HG02885 (cell line): Measurements from ENCODE around the gene SCYGR7.
"Not testable (repeated sequence)": the region's sequence is repeated elsewhere in the genome, so short reads cannot be mapped to it uniquely, and the experiment has no call there.

Experiments
- ATAC-seq: cut with Tn5 transposase; IDR thresholded peaks from one replicate; pipeline ENCODE4 v1.9.1; 2021; ENCODE audit warnings: mild to moderate bottlenecking; ENCODE audit not compliant: unreplicated experiment, poor library complexity

Gene SCYGR7

GRCh38 chr2:227728035-227728434 lies at the start of gene SCYGR7:
Gene SCYGR7 (plus strand): TSS chr2:227728335. CDS start chr2:227728335, 0 bp downstream.
- ATAC-seq, result no peak

- ATAC-seq, result no peak
These were observed 43.9 kb upstream of the SCYGR7 start for GRCh38 chr2:227684258-227684657.

GRCh38 chr2:227687189-227687588 lies 40.9 kb upstream of the SCYGR7 start:
- no peak for ATAC-seq

GRCh38 chr2:227696990-227697679 lies 31.0 kb upstream of the SCYGR7 start:
- ATAC-seq, result no peak

GRCh38 chr2:227701556-227701955 lies 26.6 kb upstream of the SCYGR7 start:
- ATAC-seq, result no peak

GRCh38 chr2:227703280-227703732 lies 24.8 kb upstream of the SCYGR7 start:
- ATAC-seq, result no peak

- ATAC-seq, result no peak
These were observed 24.2 kb upstream of the SCYGR7 start for GRCh38 chr2:227703961-227704360.

GRCh38 chr2:227706859-227707258 lies 21.3 kb upstream of the SCYGR7 start:
- ATAC-seq, result no peak

- no peak for ATAC-seq
These were observed 20.7 kb upstream of the SCYGR7 start for GRCh38 chr2:227707390-227707789.

GRCh38 chr2:227710986-227711385 lies 17.1 kb upstream of the SCYGR7 start:
- ATAC-seq, result no peak

- ATAC-seq, result no peak
These were observed 14.8 kb upstream of the SCYGR7 start for GRCh38 chr2:227713291-227713690.

- no peak for ATAC-seq
These were observed 11.6 kb upstream of the SCYGR7 start for GRCh38 chr2:227716501-227716900.

GRCh38 chr2:227717687-227718567 lies 10.2 kb upstream of the SCYGR7 start, which contains the start of gene SLC19A3:
Gene SLC19A3 (minus strand): TSS chr2:227718028. CDS start chr2:227702318, 15,710 bp downstream.
- no peak for ATAC-seq

- no peak for ATAC-seq
These were observed 8.5 kb upstream of the SCYGR7 start for GRCh38 chr2:227719641-227720040.

GRCh38 chr2:227720680-227721079 lies 7.5 kb upstream of the SCYGR7 start:
- no peak for ATAC-seq

- ATAC-seq, result not testable (repeated sequence)
These were observed 5.3 kb upstream of the SCYGR7 start for GRCh38 chr2:227722821-227723220.

- no peak for ATAC-seq
These were observed 3.6 kb upstream of the SCYGR7 start, which contains the start of gene SCYGR6 for GRCh38 chr2:227724394-227725039. Gene SCYGR6 (minus strand): TSS chr2:227724757. CDS start chr2:227724757, 0 bp downstream.

- ATAC-seq, result no peak
These were observed 11.2 kb downstream of the SCYGR7 start for GRCh38 chr2:227739351-227739750.

GRCh38 chr2:227740705-227741104 lies 12.6 kb downstream of the SCYGR7 start:
- ATAC-seq, result not testable (repeated sequence)

- ATAC-seq, result no peak
These were observed 17.5 kb downstream of the SCYGR7 start, which contains the start of gene SCYGR8 for GRCh38 chr2:227745594-227745993. Gene SCYGR8 (plus strand): TSS chr2:227745894. CDS start chr2:227745894, 0 bp downstream.
